OCI-LY1 (cell line): ENCODE measurements around the gene ADGRL1.

Experiments used
- CTCF ChIP-seq: fragments of 200-600 bp; sonication (generic), shearing (Covaris generic); IDR thresholded peaks from 2 replicates; pipeline ENCODE4 v1.5.1; 2017; ENCODE audit warnings: mild to moderate bottlenecking, antibody characterized with exemption, low read length, moderate library complexity, mixed read lengths
- EZH2 ChIP-seq: fragments of 200-600 bp; sonication (generic), shearing (Covaris generic); IDR thresholded peaks from 2 replicates; pipeline ENCODE4 v1.8.0; 2017; ENCODE audit warnings: borderline replicate concordance, mixed run types, mild to moderate bottlenecking, antibody characterized with exemption, low read length, moderate library complexity, mixed read lengths

GRCh38 chr19:14112809-14113385 is 93.1 kb downstream of the ADGRL1 start:
- TF ChIP-seq CTCF, result no peak
- no peak for TF ChIP-seq EZH2
